Stimulated activated CD4-positive, alpha-beta T cell treated with anti-CD3 and anti-CD28 coated beads, Interleukin-4, amount 100 ng/mL, for 24 hours (primary cell): Measurements from ENCODE around the gene CPLX4.

Experiments used
- DNase-seq: peaks from one replicate; pipeline ENCODE4 v3.0.0-alpha.2; 2020

Gene CPLX4, protein sequence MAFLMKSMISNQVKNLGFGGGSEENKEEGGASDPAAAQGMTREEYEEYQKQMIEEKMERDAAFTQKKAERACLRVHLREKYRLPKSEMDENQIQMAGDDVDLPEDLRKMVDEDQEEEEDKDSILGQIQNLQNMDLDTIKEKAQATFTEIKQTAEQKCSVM

DNA sequence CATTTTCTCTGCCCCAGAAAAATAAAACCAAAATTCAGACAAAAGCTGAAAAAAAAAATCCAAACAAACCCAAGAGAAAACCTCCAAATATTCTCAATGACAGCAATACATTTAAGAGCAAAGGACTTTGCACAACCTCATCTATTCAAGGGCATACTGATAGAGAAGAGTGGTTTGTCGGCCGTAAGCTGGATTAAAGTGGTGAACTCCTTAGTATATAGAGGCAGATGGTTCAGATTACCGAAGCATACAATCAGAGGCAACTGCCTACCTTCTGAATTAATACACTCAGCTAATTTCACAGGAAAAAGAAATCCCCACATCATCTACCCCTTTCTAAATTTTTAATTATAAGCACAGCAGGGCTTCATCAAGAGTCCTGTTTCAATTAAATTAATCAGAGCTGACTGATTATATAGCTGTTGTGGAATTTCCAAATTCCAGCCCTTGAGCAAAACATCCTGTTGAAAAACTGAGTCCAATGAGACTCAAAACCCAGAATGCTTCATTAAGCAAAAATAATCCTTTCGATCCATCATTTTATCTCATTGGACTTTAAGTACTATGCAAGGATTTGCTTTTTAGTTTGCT is at the start of gene CPLX4:
TSS of gene CPLX4 (minus strand) at position 190 of the 591 bp plus-strand sequence. CDS start at position 3, 187 bp downstream.
- DNase-seq, result no peak

DNA sequence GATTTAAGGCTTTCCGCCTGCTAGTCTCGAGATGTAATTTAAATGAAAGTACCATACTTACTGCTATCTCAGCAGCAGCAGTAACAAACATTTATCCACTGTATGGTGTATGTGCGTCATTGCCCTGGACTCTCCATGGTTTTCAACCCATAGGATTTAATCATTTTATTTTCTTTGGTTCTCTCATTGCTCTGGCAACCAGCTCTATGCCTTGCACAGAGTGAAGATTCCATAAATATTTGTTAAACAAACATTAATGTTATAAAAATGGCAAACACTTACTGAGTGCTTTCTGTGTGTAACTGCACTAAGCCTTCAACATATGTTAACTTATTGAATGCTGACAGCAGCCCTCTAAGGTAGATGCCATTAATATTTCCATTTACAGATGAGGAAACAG is 41.9 kb upstream of the CPLX4 start:
- DNase-seq, result no peak

DNA sequence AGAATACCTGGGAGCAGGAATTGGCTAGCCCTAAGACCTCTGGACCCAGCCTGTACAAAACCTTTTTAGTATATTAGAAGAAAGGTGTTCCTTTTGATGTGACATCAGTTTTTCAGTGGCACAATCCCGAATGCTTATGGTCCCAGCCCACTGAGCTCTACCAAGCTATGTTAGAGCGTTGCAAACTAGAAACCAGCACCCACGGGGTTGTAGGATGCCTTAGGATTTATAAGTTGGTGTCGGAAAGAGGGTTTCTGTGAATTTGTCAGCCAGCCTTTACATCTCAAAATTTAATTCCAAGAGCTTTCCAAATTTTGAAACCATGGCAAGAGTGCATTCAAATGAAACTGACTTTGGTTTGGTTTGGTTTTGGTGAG is 41.1 kb upstream of the CPLX4 start:
- no peak for DNase-seq

DNA sequence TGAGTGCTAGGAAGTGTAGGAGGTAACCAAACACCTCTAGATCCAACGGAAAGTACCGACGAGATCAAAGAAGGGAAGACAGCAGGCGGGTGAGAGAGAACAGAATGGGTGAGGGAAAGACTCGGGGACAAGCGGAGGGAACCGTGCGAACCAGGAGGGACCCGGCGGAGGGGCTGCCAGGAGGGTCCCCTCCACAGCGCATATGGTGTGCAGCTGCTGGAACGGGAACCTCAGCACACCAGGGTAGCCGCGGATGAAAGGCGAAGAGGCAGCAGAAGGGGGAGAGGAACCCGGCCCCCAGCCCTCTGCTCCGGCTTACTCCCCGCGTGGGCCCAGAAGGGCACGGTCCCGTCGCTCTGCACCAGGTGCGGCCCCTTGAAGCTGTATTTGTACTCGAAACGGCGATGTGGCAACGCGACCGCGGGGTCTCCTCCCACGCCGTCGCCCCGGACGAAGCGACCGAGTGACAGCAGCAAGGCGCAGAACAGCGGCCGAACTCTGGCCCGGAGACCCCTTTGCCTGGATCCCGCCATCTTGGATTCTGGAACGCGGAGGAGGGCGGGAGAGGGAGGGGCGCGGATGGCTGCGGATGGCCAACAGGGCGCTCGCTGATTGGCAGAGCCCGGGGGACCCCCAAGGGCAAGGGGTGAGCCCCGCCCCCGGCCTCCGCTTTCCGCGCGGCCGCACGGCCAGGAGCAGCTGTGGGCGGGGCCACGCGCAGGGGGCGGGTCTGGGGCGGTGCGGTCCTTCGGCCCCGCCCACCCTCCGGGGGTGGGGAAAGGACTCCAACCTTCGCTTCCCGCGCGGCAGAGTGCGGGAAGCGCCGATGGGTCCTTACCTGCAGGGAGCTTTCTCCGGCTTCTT is 40.5 kb upstream of the CPLX4 start, which contains the start of gene LMAN1:
TSS of gene LMAN1 (minus strand) at position 554 of the 864 bp plus-strand sequence. CDS start at position 533, 21 bp downstream.
- peak; percentile 92 for DNase-seq

DNA sequence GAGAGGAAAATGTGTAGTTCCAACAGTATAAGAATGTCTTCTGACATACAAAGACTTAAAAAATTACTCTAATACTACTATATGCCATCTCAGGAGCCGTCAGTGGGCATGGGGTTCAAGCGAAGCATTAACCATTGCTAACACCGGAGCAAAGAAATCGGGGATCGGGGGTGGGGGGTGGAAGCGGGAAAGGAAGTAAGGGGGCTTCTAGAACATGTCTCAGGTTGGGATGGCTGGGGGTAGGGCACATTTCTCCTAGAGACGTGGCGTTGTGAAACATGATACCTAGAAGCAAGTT is 39.9 kb upstream of the CPLX4 start:
- DNase-seq, result no peak

DNA sequence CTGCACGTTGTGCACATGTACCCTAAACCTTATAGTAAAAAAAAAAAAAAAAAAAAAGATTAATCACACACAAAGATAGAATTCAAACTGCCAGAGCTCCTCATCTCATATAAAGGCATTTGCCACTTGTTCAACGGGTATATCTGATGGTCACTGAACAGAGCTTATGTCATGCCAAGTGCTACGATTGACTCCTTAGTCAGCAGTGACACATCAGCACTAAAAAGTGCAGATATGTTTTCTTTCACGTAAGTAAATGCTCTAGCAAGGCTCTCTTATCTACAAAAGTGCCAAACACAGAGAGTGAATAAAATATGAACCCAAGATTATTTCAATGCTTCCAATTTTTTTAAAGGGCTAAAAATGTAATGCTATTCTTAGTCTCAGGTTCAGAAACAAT is 39.5 kb upstream of the CPLX4 start:
- DNase-seq, result peak; percentile 29

DNA sequence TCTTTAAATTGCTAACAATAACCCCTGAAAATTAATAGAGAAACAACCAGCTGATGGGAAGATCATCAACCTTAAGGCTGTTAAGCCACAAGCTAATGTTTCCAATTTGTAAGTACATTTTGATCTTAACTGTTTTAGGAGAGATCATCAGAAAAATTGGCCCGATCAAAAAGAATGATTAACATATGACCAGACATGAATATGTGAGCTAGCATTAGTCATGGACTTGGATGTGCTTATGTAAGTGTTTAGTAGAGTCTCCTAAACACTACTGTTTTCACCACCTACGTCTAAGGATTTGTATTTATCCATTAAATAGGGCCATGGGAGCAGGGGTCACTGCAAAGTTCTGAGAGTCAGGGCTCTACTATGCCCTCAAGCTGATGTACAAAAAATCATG is 36.3 kb upstream of the CPLX4 start:
- no peak for DNase-seq

DNA sequence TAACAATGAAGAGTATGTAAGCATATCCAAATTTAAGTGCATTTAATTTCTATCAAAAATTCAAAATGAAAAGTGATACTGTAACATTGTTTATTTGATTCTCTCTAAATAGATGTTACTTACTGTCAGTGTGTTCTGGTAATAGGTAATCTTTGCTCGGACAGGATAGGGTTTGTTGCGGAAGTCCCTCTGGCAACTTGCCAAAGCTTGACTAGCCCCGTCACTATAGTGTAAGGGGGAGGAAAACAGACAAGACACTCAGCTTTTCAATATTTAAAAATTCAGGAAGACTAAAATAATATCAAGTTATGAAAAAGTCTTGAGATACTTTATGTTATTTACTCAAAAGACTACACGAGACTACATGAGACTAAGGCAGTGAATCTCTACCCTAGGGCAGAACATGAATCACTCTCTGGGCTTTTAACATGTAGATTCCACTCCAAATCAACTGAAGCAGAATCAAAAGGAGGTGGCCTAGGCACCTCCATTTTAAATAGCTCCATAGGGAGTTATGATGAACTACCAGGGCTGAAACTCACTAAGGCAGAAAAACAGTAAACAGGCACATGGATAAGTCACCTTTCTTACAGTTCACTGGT is 34.7 kb upstream of the CPLX4 start:
- no peak for DNase-seq

DNA sequence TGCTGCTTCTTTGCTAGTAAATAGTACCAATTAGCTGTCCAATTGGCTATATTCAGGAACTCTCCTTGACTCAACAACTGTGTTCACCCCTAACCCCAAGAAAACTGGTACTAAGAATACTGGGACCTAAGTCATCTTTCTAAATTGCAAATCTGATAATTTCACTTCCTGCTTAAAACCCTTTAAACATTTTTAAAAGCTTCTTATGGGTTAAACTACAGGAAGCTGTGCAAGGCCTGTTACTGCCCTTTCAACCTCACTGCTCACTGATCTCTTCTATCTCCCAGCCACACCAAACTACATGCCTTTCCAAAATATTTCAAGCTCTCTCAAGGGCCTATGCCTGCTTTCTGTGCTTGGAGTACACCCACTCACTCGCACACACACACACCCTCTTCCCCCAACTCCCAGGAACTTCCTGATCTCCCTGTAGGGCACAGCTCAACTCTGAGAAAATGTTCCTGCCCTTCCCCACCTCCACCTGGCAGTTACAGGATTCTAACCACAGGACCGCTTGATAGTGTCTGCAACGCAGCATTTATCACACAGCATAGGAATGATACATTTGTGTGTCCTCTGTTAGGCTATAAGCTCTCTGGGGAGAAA is 33.9 kb upstream of the CPLX4 start:
- no peak for DNase-seq

DNA sequence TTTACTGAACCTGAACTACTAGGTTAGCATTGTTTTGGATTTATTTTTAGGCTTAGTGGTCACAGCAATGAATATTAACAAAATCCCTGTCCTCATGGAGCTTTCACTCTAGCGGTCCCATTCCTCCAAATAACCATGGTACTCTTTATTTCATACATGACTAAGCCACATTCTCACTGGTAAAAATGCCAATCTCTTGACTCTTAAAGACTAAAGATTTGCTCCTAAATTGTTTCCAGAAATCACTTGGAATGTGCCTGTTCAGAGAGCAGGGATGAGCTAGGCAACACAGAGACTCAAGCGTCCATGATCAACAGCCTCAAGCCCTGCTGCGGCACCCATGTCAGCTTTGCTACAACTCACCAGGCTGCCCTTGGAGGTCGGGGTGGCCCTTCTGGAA is 27.1 kb upstream of the CPLX4 start:
- DNase-seq, result no peak

DNA sequence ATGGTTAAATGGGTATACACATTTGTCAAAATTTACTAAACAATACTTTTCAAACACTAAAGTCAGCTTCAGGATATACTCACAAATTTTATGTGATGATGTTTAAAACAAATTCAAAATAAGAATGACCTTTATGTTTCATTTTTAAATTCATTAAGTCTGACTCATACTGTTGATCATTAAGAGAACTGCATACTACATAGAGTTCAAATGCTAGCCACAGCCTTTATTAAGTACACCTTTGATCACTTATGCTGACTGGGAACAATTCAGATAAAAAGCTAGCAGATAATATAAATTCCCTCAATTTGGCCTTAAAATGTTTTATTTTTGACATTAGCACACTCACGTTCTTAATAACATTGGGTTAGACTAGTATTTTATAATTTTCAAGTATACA is 26.5 kb upstream of the CPLX4 start:
- DNase-seq, result no peak

DNA sequence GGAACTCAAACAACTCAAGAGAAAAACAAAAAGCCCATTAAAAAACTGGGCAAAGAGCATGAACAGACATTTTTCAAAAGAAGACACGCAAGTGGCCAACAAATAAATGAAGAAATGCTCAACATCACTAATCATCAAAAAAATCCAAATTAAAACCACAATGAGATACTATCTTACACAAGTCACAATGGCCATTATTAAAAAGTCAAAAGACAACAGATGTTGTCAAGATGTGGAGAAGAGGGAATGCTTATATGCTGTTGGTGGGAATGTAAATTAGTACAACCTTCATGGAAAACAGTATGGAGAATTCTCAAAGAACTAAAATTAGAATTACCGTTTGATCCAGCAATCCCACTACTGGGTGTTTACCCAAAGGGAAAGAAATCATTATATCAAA is 25.5 kb upstream of the CPLX4 start:
- DNase-seq, result no peak

DNA sequence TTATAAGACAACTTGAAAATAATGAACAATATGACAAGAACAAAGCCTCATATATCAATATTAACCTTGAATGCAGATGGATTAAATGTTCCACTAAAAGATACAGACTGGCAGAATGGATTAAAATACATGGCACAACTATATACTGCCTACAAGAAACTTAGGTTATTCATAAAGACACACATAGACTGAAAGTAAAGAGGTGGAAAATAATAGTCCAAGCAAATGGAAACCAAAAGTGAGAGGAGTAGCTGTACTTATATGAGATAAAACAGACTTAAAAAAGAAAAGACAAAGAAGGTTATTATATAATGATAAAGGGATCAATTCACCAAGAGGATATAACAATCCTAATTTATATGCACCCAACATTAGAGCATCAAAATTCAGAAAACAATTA is 22.4 kb upstream of the CPLX4 start:
- no peak for DNase-seq

DNA sequence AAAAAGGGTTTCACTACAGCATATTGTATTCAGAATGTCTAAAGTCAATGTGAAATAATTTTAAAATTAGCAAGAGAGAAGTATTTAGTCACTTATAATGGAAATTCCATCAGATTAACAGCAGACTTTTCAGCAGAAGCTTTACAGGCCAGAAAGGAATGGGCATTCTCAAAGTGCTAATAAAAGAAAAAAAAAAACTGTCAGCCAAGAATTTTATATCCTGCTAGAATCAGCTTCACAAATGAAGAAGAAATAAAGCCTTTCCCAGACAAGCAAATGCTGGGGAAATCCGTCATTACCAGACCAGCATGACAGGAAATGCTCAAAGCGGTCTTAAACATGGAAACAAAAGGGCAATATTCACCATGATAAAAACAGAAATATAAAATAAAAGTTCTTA is 21.9 kb upstream of the CPLX4 start:
- DNase-seq, result no peak

DNA sequence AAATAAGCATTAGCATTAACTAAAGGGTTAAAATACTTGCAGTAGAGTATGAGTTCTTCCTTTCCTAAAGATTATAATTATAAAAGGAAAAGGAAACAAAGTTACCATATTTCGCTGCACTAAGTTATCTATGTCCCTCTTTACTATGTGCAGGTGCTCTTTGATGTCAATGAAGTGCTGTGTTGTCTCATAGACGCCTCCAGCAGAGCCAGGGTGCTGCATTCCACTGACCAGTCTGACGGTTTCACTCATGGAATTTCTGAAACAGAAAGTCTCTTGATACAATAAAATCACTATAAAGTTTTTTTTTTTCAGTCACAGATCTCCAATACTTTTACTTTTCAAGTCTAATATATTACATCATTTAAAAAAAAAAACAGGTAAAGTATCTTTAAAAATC is 14.5 kb upstream of the CPLX4 start:
- no peak for DNase-seq

DNA sequence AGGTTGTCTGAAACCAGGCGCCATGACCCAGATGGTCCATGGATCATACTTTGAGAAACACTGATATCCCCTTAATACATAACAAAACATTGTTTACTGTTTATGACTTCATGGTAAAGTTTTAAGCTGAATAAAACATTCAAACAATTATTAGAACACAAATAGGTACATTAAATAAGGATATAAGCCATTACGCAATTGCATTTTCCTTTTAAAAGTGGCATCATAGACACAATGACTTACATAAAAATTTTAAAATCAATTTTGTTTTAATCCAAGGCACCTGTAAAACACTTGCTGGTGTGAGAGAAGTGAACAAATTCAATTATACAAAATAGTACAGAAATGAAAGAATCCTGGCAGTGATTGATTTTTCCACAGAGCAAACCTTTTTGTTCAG is 10.2 kb upstream of the CPLX4 start:
- no peak for DNase-seq

DNA sequence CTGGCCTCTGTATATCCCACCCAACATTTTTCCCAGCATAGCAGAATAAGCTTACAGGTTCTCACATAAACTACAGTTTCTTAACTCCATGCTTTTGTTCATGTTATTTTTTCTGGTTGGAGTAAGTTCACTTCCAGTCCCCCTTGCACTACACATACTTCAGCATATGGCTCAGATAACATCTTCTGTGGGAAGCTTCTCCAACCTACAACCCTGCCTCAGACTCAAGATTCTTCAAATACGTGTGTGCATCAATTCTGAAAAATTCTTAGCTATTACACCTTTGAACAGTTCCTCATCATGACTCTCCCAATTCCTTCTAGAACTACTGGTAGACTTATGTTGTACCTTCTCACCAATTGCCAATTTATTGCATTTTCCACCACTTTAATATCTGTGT is 7.5 kb upstream of the CPLX4 start:
- no peak for DNase-seq

DNA sequence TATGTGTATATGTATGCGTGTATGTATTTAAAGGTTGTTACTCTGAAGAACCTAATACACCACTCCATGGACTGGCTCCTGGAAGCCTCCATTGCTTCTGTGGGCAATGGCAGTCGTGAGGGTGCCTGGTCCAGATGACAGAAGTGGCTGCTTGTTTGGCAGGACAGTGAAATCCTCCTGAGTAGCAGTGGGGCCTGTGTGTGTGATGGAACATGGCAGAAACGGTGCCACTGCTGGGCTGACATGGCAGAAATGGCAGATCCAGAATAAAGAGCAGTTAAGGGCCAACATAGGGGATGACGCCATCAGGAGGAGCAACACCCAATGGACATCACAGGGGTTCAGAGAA is 6.1 kb upstream of the CPLX4 start:
- DNase-seq, result no peak

DNA sequence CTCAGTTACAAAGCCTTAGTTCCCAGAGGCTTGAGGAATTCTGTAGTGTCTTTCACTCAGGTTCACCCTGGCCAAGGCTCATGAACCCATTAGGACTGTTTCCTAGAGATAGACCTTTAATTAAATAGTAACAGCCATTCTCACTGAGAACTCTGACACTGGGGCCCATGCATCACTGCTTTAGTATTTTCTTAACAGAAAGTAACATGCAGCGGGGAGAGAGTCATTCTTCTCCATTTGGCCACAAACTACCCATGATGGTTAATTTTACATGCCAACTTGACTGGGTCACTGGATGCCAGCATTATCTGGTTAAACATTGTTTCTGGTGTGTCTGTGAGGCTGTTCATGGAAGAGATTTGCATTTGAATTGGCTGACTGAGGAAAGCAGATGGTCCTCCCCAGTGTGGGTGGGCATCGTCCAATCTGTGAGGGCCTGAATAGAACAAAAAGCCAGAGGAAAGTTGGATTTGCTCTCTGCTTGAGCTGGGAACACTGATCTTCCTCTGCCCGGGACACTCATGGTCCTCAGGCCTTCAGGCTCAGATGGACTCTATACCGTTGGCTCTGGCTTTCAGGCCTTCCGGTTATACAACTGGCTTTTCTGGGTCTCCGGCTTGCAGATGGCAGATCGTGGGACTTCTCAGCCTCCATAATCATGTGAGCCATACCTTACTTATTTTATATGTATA is 5.6 kb upstream of the CPLX4 start:
- no peak for DNase-seq

DNA sequence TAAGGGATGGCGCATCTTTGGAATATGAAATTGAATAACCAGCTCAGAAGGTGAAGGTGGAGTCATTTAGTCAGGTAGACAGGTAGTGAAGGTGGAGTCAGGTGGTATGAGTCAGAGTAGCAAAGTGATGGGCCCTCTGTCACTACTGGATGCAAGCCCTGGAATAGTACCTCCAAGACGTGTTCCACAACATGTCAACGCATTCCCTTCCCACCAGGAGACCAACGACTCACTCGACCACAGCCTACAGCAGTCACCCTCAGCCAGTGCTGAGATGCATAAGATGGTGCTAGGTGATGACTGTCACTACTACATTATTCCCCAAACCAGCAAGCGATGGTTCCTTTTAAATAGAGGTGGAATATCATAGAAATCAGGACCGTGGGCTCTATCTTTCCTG is 6.8 kb downstream of the CPLX4 start:
- no peak for DNase-seq

DNA sequence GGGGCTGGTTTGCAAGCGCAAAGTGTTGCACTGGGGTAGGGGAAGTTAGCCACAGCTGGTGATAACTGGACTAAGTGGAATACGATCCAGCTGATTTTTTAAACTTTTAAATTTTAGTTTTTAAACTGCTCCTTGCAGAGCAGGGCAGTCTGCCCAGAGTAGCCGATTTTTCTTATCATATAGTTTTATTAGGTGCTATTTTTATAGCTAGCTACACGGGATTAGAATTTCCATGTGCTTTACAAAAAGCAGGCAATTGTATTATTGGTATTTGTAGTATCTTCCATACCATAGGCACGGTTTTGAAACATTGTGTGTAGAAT is 9.6 kb downstream of the CPLX4 start:
- DNase-seq, result no peak

DNA sequence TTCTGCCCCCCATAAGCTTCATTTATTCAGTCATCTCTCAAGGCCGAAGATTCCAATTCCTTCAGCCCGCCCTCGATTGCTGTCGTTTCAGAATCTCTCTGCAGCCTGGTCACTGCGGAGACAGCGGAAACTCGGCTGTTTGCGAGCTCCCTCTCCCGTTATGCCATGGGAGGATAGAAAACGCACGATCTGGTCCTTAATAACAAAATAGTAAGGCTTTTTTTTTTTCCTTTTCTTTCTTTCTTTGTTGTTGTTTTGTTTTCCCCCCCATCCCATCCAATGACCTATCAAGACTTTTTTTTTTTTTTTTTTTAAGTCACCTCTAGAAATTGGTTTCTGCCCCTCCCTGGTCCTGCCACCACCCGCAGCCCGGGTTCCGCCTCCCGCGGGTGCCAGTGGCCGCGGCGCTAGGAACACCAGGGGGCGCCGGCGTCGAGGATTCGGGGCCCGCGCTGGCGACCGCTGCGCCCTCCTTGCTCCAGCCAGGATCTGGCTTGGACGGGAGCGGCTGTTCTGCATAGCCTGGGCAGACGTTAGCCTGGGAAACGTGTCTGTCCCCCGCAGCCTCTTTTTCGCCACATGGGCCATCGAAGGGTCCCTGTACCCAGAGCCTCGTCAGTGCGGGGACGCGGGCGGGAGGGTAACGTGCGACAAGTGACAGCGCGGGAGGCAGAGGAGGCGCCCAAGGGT is 10.1 kb downstream of the CPLX4 start:
- peak; percentile 65 for DNase-seq

DNA sequence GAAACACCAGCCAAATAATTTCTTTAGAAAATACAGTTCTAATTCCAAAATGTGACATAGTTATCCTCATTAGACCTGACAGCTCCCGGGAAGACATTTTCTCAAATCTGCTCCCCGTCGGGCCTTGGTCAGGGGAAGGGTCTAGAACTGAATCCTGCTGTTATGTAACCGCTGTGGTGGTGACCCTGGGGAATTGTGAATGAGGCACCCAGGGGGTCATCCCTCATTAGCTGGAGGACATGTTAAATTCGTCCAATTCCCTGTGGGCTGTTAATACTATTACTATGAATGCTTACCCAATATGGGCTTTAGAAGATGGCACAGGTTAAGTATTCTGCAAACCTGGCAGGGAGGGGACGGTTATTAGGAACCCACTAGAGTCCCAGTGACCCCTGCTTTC is 11.8 kb downstream of the CPLX4 start:
- DNase-seq, result no peak
